ENCODE results near the gene RPL10L.

RPL10L gene

DNA sequence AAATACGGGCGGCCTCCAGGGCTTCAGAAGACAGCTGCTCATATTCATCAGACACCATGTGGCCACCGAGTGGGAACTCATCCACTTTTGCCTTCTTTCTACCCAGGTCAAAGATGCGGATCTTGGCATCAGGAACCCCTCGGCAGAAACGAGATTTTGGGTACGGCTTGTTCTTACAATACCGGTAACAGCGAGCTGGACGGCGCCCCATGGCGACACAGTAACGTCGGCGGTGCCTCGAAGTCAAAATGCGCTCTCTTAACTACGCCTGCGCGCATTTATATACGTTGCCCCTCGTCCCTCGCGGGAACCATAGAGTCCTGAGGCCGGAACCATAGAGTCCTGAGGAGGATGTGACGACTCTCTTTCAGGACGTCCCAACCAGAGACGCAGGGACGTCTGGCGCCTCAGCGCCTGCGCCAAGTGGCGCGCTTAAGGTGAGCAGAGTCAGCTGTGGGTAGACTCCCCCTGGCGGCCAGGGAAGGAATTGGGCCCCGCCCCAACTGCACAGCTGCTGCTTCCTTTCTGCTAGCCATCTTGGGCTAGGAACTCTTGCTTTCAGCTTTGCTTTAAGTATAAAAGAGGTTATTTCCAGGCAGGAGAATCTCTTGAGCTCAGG, at the start of gene RPL10L:
RPL10L (minus strand) TSS at position 256 of the 619 bp plus-strand sequence; CDS start at position 211, 45 bp downstream.
- no peaks in the 10 kb centered on the region for H3K36me3 ChIP-seq (ENCODE audit: control insufficient read depth in 1 of 2, insufficient read depth in 2 of 2, low read length in 2 of 2)
- no peaks in the 10 kb centered on the region for H3K4me1 ChIP-seq (ENCODE audit: control insufficient read depth in 1 of 2, insufficient read depth in 2 of 2, low read length in 2 of 2)
- H3K27ac ChIP-seq (ENCODE audit: low read depth, low read length): no peak within 1 kb of the TSS
- no peak within 1 kb of the TSS for H3K4me3 ChIP-seq (ENCODE audit: low read depth in 1 of 2, low read length in 2 of 2)
- H3K9ac ChIP-seq (ENCODE audit: low read depth in 1 of 2, low read length in 2 of 2): no peak within 1 kb of the TSS
- no peaks in the 10 kb centered on the region for H3K9me3 ChIP-seq (ENCODE audit: control insufficient read depth in 1 of 2, low read length in 2 of 2)
- no peaks in the 10 kb centered on the region for H3K27me3 ChIP-seq (ENCODE audit: control insufficient read depth in 1 of 2, insufficient read depth in 2 of 2, low read length in 2 of 2)

DNA sequence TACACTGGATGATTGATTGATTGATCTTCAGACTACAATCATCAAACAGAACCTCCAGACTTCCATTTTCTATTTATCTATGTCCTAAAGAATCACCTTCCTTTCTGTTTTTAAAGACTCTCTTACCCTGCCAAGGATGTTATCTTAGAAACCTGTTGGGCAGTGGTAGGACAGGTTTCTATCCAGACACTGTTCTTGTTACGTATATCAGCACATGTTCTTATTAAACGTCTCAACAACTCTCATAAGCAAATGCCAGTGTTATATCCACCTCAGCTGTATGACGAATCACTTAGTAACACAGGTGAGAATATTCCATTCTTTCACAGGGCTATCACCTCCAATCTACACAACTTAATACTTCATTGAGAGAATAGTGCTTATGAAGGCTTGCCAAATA, 40.2 kb upstream of the RPL10L start:
- Histone ChIP-seq H3K9ac (ENCODE audit: low read depth in 1 of 2, low read length in 2 of 2) (no peak overlapping the region), H3K4me3 (ENCODE audit: low read depth in 1 of 2, low read length in 2 of 2) (no peak overlapping the region), H3K4me1 (ENCODE audit: control insufficient read depth in 1 of 2, insufficient read depth in 2 of 2, low read length in 2 of 2) (no peaks in the 10 kb centered on the region), H3K27ac (ENCODE audit: low read depth, low read length) (no peak overlapping the region), H3K27me3 (ENCODE audit: control insufficient read depth in 1 of 2, insufficient read depth in 2 of 2, low read length in 2 of 2) (no peaks in the 10 kb centered on the region), H3K36me3 (ENCODE audit: control insufficient read depth in 1 of 2, insufficient read depth in 2 of 2, low read length in 2 of 2) (no peaks in the 10 kb centered on the region), H3K9me3 (ENCODE audit: control insufficient read depth in 1 of 2, low read length in 2 of 2) (peaks cover 1 to 10% of the 10 kb centered on the region in 2 donors)

DNA sequence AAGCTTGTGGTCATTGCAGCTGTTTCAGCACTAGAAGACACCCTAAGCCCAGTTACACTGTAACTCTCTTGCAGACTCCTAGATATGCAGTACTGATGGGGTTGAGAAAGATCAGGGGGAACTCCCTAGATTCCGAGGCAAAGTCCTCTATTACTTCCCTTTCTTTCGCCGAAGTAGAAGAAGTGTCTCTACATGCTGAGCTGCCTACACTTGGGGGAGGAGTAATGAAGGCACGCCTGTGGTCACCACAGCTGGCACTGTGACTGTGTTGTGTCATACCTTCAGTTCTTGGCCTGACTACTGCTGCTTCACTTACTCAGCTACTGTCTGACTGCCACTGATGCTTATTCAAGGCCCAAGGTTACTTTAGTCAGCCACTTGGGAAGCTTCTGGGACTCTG, 35.1 kb upstream of the RPL10L start:
- Histone ChIP-seq H3K36me3 (ENCODE audit: control insufficient read depth in 1 of 2, insufficient read depth in 2 of 2, low read length in 2 of 2) (no peaks in the 10 kb centered on the region), H3K4me1 (ENCODE audit: control insufficient read depth in 1 of 2, insufficient read depth in 2 of 2, low read length in 2 of 2) (no peaks in the 10 kb centered on the region), H3K27ac (ENCODE audit: low read depth, low read length) (no peak overlapping the region), H3K9ac (ENCODE audit: low read depth in 1 of 2, low read length in 2 of 2) (no peak overlapping the region), H3K9me3 (ENCODE audit: control insufficient read depth in 1 of 2, low read length in 2 of 2) (peaks cover 3 to 19% of the 10 kb centered on the region in 2 donors), H3K4me3 (ENCODE audit: low read depth in 1 of 2, low read length in 2 of 2) (no peak overlapping the region), H3K27me3 (ENCODE audit: control insufficient read depth in 1 of 2, insufficient read depth in 2 of 2, low read length in 2 of 2) (no peaks in the 10 kb centered on the region)

DNA sequence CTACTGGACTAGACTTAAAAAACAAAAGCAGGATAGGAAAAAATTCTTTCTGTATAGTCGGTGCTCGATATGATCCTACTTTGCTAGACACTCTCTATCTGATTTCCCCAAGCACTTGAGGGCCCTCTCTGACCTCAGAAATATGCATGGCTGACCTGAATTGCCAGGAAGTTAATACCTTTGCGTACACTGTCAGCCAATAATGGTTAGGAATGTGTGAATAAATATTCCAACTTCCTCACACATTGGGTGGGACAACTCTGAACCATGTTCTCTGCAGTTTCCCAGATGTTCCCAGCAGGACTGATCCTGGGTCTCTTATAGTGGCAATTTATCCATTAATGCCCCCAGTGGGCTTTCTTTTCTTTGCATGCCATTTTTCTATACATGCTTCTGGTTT, 20.5 kb upstream of the RPL10L start:
- Histone ChIP-seq H3K27me3 (ENCODE audit: control insufficient read depth in 1 of 2, insufficient read depth in 2 of 2, low read length in 2 of 2) (no peaks in the 10 kb centered on the region), H3K9me3 (ENCODE audit: control insufficient read depth in 1 of 2, low read length in 2 of 2) (no peaks in the 10 kb centered on the region), H3K4me3 (ENCODE audit: low read depth in 1 of 2, low read length in 2 of 2) (no peak overlapping the region), H3K9ac (ENCODE audit: low read depth in 1 of 2, low read length in 2 of 2) (no peak overlapping the region), H3K27ac (ENCODE audit: low read depth, low read length) (no peak overlapping the region), H3K36me3 (ENCODE audit: control insufficient read depth in 1 of 2, insufficient read depth in 2 of 2, low read length in 2 of 2) (no peaks in the 10 kb centered on the region), H3K4me1 (ENCODE audit: control insufficient read depth in 1 of 2, insufficient read depth in 2 of 2, low read length in 2 of 2) (no peaks in the 10 kb centered on the region)

DNA sequence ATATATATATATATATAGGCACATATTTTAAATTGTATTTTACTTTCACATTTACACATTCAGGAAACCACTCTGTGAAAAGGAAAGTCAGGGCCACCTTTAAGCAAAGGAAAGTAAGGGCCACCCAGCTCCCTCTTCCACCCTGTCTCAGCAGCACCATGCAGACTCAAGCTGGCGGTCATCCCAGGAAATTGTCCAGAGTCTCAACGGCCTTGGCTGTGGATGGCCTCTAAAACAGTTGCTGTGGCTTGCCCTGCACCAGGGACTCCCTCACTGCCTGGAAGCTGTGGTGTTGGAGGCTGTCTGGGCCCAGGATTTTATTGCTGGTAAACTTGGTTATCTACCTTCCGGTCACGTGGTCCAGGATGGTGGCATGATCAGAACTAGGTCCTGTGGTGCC, 11.8 kb upstream of the RPL10L start:
- Histone ChIP-seq H3K4me1 (ENCODE audit: control insufficient read depth in 1 of 2, insufficient read depth in 2 of 2, low read length in 2 of 2) (no peaks in the 10 kb centered on the region), H3K9ac (ENCODE audit: low read depth in 1 of 2, low read length in 2 of 2) (no peak overlapping the region), H3K27me3 (ENCODE audit: control insufficient read depth in 1 of 2, insufficient read depth in 2 of 2, low read length in 2 of 2) (no peaks in the 10 kb centered on the region), H3K9me3 (ENCODE audit: control insufficient read depth in 1 of 2, low read length in 2 of 2) (peaks cover 0 to 3% of the 10 kb centered on the region in 2 donors), H3K36me3 (ENCODE audit: control insufficient read depth in 1 of 2, insufficient read depth in 2 of 2, low read length in 2 of 2) (no peaks in the 10 kb centered on the region), H3K27ac (ENCODE audit: low read depth, low read length) (no peak overlapping the region), H3K4me3 (ENCODE audit: low read depth in 1 of 2, low read length in 2 of 2) (no peak overlapping the region)

DNA sequence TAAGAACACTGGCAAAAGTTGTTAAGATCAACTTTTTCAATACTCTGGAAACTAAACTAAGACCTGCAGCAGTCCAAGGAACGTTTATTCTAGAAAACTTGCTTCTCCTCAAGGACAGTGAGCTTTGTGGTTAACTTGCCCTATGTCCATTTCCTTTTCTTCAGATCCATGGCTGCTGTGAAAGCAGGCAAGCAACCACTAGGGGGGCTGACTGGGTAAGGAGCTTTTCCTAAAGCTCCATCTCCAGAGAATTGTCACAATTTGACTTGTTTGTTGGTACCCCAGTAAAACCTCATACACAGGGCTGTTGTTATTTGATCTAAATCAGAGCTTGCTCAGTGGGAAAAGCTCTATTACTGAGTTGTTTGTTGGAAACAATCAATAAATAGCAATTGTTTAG, 10.1 kb upstream of the RPL10L start:
- H3K36me3 ChIP-seq (ENCODE audit: control insufficient read depth in 1 of 2, insufficient read depth in 2 of 2, low read length in 2 of 2): no peaks in the 10 kb centered on the region
- peaks cover 0 to 3% of the 10 kb centered on the region in 2 donors for H3K9me3 ChIP-seq (ENCODE audit: control insufficient read depth in 1 of 2, low read length in 2 of 2)
- H3K27ac ChIP-seq (ENCODE audit: low read depth, low read length): no peak overlapping the region
- H3K9ac ChIP-seq (ENCODE audit: low read depth in 1 of 2, low read length in 2 of 2): no peak overlapping the region
- H3K4me3 ChIP-seq (ENCODE audit: low read depth in 1 of 2, low read length in 2 of 2): no peak overlapping the region
- no peaks in the 10 kb centered on the region for H3K27me3 ChIP-seq (ENCODE audit: control insufficient read depth in 1 of 2, insufficient read depth in 2 of 2, low read length in 2 of 2)
- no peaks in the 10 kb centered on the region for H3K4me1 ChIP-seq (ENCODE audit: control insufficient read depth in 1 of 2, insufficient read depth in 2 of 2, low read length in 2 of 2)

DNA sequence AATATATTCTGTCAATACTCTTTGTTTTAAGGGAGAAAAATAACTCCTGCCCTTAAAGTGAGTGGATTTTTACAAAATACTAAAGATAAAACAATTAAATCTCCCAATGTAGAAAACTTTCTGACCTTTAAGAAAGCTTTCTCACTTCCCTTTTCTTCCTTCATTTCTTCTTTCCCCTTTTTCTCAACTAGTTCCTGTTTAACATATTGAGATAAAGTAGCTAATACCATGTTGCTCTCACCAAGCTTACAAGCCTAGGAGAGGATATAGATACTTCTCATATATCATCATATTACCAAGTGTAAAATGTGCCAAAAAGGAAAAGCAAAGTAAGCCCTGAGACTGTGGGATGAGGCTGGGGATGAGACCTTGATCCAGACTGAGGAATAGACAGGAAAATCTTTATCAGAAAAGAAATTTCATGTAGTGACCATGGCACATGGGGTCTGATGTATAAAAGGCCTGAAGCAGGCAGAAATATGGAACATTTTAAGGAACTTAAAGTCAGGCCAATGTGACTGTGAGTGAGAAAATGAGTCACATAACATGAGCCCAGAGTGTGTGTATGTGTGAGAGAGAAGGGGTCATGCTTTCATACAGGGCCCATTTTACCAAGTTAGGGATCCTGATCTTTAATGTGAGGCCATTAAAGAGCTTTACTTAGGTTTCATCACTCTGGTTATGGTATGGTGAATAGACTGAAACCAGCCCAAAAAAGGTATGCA, 1.6 kb upstream of the RPL10L start:
- Histone ChIP-seq H3K4me3 (ENCODE audit: low read depth in 1 of 2, low read length in 2 of 2) (no peak overlapping the region), H3K27ac (ENCODE audit: low read depth, low read length) (no peak overlapping the region), H3K36me3 (ENCODE audit: control insufficient read depth in 1 of 2, insufficient read depth in 2 of 2, low read length in 2 of 2) (no peaks in the 10 kb centered on the region), H3K27me3 (ENCODE audit: control insufficient read depth in 1 of 2, insufficient read depth in 2 of 2, low read length in 2 of 2) (no peaks in the 10 kb centered on the region), H3K9ac (ENCODE audit: low read depth in 1 of 2, low read length in 2 of 2) (no peak overlapping the region), H3K9me3 (ENCODE audit: control insufficient read depth in 1 of 2, low read length in 2 of 2) (no peaks in the 10 kb centered on the region), H3K4me1 (ENCODE audit: control insufficient read depth in 1 of 2, insufficient read depth in 2 of 2, low read length in 2 of 2) (no peaks in the 10 kb centered on the region)

DNA sequence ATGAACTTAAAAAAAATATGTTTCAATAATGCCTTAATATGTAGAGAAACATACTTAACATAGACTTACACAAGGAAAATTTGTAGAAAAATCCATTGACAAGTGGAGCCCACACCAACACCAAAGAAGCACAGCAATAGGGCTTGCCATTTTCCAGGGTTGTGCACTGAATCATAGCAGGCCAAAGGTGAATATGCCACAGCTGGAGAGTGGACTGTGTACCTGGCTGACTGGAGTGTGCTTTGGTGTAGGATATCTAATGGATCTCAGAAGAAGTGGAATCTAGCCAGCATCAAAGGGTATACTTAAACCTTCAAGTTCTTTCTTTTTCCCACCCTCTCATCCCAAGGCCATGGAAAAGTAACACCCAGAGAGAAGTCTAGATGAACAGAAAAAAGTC, 4.8 kb downstream of the RPL10L start:
- Histone ChIP-seq H3K9me3 (ENCODE audit: control insufficient read depth in 1 of 2, low read length in 2 of 2) (no peaks in the 10 kb centered on the region), H3K27me3 (ENCODE audit: control insufficient read depth in 1 of 2, insufficient read depth in 2 of 2, low read length in 2 of 2) (no peaks in the 10 kb centered on the region), H3K4me3 (ENCODE audit: low read depth in 1 of 2, low read length in 2 of 2) (no peak overlapping the region), H3K4me1 (ENCODE audit: control insufficient read depth in 1 of 2, insufficient read depth in 2 of 2, low read length in 2 of 2) (no peaks in the 10 kb centered on the region), H3K36me3 (ENCODE audit: control insufficient read depth in 1 of 2, insufficient read depth in 2 of 2, low read length in 2 of 2) (no peaks in the 10 kb centered on the region), H3K27ac (ENCODE audit: low read depth, low read length) (no peak overlapping the region), H3K9ac (ENCODE audit: low read depth in 1 of 2, low read length in 2 of 2) (no peak overlapping the region)

DNA sequence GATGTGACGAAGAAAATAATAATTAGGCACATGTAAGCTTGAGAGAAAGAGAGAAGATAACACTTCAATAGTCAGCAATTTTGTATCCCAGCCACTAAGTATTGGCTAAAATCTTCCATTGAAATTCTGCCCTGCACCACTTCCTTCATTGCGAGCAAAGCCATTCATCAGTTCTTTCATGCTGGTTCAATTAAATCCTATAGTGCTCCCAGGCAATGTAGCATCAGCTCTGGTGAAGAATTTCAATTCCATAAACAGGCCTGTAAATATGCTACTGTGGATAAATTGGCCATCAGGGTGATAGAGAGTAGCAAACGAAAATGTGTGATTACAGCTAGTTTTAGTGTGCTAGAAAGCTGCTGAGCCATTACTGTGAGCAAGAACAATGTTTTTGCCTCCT, 24.7 kb downstream of the RPL10L start:
- H3K36me3 ChIP-seq (ENCODE audit: control insufficient read depth in 1 of 2, insufficient read depth in 2 of 2, low read length in 2 of 2): no peaks in the 10 kb centered on the region
- H3K27me3 ChIP-seq (ENCODE audit: control insufficient read depth in 1 of 2, insufficient read depth in 2 of 2, low read length in 2 of 2): no peaks in the 10 kb centered on the region
- H3K4me1 ChIP-seq (ENCODE audit: control insufficient read depth in 1 of 2, insufficient read depth in 2 of 2, low read length in 2 of 2): no peaks in the 10 kb centered on the region
- H3K4me3 ChIP-seq (ENCODE audit: low read depth in 1 of 2, low read length in 2 of 2): no peak overlapping the region
- H3K9me3 ChIP-seq (ENCODE audit: control insufficient read depth in 1 of 2, low read length in 2 of 2): no peaks in the 10 kb centered on the region
- H3K9ac ChIP-seq (ENCODE audit: low read depth in 1 of 2, low read length in 2 of 2): no peak overlapping the region
- no peak overlapping the region for H3K27ac ChIP-seq (ENCODE audit: low read depth, low read length)

Data from duodenal mucosa (tissue), 2 donors.